Dermis blood vessel endothelial cell (primary cell): ENCODE measurements around the gene NRXN3. TPM values are rescaled to one million over a fixed set of nuclear protein-coding genes. Genes with fewer than 3 reads are reported as not detected.

Experiments used
- DNase-seq: peaks from one replicate; pipeline ENCODE4 v3.0.0; 2010
- total RNA-seq: library from RNA; depleted of rRNA; stranded (reverse); fragments of >200 nt; gene quantifications from 2 replicates; pipeline ENCODE4 v1.2.3, GENCODE V29; 2014

The NRXN3 gene
- total RNA-seq, 1 donor from 2014 or later = under 0.01 TPM

DNA sequence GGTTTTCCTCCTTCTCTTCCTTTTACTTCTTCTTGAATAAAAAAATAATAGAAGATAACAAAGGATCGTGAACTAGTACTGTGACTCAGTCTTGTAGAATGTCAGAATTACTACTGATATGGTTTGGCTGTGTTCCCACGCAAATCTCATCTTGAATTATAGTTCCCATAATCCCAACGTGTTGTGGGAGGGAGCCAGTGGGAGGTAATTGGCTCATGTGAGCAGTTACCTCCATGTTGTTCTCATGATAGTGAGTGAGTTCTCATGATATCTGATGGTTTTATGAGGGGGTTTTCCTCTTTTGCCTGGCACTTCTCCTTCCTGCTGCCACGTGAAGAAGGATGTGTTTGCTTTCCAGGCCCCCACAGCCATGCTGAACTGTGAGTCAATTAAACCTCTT, 1491.6 kb downstream of the NRXN3 start:
- DNase-seq = no peak

DNA sequence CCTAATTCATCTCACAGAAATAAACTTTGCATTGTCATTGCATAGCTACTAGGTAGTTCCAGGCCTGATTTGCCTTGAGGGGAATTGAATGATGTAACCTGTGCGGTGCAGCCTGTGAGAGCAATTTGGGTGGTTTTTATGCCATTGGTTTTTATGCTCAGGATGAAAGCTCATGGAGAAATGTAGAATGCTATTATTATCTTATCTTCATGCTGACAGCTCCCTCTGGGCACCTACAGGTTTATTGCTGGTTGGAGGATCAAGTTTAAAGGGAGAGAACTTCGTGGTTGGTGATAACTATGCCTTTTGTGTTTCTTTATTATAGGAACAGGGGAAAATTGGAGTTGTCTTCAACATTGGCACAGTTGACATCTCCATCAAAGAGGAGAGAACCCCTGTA, 1493.3 kb downstream of the NRXN3 start:
- no peak for DNase-seq

DNA sequence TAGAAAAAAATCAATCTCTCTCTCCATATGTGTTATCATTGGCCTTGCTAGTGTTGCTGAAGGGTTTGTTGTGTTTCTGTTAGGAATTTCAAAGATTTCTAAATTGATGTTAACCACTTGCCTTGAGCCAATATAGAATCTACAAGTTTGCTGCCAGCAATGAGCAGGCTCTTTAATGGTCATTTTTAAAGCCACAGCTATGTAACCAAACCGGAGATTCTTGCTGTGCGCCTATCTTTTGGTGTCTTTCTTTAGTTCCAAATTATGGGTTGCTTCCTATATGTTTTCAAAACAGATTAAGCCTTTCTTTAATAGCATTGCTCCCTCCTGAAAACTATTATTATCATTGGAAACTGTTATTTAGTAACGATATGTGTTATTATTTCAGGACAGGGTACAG, 1495.4 kb downstream of the NRXN3 start:
- DNase-seq = no peak

DNA sequence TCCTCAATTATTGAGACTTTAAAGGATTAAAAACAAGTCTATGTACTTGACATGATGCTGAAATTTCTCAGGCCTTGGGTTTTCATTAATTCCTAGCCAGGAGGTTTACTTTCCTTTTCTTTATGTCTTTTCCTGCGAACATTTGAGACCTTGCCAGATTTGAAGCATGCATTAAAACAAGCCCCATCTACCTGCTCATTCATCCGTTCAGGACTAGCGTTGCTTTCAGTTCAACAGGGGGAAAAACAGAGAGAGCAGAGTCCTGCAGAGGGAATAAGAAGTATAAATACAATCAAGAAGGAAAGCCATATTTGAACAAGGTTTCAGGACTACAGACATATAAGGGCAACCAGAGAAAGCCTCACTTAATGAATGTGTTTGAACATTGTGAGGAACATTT, 1498.8 kb downstream of the NRXN3 start:
- DNase-seq = no peak

DNA sequence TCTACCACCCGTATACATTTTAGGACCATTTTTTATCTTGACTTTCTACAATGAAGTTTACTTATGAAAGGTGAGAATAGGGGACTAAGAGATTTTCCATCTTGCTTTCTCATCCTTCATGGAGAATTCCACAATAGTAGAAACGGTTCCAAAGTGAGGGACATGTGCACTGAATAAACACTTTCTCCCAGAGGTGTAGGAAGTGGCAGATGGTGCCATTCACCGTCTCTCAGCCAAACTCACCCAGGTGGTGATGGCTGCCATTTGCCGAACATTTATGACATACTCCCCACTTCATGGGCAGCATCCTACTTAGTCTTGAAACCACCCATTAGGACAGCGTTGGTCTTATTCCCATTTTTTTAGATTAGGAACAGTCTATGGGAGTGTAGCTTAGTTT, 1500.6 kb downstream of the NRXN3 start:
- DNase-seq = no peak

DNA sequence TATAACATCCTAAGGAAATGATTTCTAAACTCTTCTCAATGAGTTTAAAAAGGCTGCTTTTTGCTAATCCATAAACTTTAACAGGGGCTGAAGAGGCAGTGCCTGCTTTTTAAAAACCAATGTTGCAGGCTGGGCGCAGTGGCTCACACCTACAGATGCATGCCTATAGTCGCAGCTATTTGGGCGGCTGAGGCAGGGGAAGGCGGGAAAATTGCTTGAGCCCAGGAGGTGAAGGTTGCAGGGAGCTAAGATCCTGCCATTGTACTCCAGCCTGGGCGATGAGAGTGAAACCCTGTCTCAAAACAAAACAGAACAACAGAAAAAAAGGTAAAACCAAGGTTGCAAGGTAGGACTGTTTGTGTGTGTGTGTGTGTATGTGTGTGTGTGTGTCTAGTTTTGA, 1509.9 kb downstream of the NRXN3 start:
- DNase-seq = no peak

DNA sequence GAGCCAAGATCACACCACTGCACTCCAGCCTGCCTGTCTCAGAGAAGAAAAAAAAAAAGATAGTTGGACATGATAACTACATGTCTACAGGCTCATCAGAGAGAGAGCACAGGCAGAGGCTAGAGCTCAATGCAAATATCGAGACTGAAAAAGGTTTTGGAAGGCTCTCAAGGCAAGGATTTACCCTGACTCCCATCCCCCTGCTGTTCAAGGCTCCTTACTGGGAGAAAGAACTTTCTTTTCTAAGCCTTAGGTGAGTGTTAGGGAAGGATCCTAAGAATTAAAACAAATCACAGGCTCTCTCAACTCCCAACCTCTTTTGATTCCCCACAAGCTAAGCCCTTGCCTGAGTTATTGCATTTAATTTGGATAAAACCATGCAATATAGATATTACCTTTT, 1516.0 kb downstream of the NRXN3 start:
- no peak for DNase-seq

DNA sequence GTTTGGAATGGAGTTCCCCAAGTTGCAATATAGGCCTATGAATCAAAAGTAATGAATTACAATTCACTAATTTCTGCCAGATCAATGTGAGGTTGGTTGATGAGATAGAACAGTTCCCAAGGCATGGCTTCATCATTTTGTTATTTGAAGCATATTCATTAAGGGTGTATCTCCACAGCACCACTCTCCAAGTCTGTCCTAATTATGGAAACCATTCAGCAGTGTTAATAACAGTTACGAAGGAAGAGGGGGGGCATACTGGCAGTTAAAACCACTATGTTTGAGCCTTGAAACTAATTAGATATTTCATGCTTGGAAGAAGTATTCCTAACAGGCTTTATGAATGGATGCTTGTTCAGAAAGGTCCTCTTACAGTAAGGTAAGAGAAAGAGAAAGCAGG, 1520.8 kb downstream of the NRXN3 start:
- no peak for DNase-seq

DNA sequence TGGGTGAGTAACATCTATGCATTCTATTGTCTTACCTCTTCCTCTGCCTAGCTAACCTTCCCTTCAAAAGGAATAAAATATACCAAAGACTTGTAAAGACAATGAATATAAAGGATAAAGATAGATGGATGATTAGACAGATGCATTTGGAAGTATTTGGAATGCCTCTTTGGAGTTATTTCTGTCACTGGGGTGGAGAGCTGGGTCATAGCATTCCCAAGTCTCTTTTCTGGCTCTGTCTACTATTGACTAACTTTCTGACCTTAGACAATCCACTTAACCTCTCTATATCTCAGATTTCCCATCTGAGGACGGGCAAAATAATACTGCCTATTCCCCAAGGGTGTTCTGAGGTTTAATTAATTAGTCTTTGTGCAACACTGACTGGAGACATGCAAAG, 1523.8 kb downstream of the NRXN3 start:
- no peak for DNase-seq

DNA sequence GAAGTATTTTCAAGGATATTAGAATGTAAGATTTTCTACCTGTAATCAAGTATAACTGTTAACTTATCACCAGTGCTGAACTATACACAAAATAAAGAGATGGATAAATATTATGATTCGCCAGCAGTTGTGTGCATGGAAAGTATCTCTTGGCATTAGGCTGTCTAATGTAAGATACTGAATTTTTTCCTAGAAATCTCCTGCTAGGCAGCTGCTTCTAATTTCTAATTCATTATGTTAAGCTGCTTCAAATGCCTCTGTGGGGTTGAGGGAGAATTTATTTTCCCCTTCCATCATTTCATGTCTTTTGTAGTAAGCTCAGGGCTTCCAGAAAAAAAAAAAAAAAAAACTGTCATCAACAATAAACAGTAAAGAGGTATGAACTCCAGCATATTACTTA, 1525.1 kb downstream of the NRXN3 start:
- no peak for DNase-seq

DNA sequence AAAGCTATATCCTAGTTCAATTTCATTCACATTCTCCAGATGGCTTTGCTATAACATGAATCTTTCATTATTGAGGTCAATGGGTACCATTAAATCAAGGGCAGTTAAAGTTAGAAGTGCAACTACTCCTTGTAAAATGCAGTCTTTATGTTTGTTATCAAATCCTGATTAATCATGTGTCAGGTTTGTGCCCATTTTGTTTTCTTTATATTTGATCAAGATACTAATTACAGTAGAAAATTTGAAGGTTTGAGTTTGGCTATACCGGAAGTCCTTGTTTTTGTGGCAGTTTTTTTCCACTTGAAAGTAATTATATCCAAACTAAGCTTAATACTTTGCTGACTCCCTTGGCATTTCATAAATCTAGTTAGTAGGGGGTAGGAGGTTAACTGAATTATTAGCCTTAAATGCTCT, 1528.1 kb downstream of the NRXN3 start:
- DNase-seq = no peak

DNA sequence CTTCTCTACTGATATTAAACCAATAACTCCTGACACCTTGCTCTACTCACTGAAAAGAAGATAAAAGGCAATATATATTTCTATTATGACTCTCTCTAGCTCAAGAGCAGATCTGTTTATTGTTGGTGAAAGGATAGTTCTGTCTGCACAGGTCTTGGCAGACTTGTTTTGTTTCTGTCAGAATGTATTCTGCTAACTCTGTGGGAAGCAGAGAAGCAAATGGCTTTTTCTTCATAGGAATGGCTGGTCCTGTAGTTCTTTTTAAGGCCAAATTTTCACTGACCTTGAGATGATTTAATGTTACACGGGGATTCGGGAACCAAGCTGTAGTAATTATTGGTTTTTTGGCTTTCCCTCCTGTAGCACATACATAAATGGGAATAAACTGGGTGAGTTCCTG, 1529.0 kb downstream of the NRXN3 start:
- DNase-seq = no peak

DNA sequence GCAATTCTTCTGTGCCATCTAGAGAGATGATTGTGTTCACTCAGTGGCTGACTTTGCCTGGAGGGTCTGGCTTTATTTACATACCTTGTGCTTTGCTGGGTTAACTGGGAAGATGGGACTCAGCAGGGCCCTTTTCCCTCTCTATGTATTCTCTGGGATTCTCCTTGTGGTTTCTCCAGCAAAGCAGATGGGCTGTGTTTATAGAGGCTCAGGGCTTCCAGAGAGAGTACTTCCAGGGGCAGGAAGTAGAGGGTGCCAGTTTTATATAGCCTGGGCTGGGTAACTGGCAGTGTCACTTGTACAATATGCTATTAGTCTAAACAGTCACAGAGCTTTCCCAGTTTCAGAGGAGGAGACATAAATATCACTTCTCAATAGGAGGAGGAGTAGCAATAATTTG, 1531.2 kb downstream of the NRXN3 start:
- no peak for DNase-seq

DNA sequence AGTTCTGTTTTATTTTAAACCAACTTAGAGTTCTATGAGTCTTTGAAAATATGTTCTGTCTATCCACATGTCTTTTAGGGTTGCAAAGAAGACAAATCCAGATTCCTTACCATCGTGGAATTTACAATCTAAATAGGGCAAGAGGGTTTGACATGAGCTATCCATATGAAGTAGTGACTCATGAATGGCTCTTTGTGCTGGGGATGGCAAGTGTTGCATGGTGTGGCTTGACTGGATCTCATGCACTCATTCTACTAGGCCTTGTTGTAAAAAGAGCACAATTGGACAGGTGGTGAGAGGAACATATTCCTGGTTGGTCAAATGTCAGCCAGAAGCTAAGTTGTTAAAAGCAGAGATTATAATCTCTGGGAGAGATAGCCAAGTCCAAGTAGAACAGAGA, 1532.0 kb downstream of the NRXN3 start:
- DNase-seq = no peak

DNA sequence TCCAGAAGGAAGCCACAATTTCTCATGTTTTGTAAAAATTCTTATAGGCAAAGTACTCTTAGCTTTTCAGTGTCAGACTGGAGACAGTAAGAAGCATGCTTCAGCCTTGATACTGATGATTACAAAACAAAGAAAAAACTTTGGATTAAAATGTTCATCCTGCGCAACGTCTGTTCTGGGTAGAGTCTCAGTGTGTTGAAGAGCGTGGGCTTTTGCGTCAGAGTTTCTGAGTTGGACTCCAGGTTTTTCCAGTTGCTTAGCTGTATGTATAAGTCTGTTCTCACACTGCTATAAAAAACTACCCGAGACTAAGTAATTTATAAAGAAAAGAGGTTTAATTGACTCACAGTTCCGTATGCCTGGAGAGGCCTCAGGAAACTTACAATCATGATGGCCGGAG, 1533.0 kb downstream of the NRXN3 start:
- no peak for DNase-seq

DNA sequence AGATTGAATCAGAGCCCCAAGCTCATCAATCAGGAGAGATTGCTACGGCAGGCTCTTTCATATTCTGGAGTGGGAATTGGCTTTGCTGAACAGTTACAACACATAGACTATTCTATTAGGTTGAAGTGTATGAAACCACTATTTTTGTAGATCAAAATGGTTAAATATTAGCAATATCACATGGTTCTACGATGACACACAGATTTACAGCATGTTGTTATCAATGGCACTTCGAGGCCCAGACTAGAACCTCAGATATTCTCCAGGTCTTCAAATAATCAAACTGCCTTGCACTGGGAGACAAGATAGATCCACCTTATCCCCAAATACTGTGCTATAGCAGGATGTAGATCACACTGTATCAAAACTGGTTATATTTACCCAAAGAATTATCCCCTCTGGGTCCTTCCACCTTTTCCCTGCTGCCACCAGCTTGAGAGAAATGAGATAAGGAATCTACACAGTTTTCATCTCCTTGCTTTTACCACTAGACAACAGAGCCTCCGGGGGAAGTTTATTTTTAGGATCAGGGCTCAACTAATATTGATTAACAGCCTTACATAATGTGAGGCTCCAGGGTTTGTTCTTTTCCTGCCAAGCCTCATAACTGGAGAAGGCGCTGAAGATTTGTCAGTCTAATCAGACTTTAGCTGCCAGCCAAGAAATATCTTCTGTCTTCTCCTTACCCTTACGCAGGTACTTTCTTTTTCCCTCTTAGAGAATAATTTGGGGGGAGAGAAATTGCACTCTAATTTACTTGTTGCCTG, 1534.1 kb downstream of the NRXN3 start:
- no peak for DNase-seq

DNA sequence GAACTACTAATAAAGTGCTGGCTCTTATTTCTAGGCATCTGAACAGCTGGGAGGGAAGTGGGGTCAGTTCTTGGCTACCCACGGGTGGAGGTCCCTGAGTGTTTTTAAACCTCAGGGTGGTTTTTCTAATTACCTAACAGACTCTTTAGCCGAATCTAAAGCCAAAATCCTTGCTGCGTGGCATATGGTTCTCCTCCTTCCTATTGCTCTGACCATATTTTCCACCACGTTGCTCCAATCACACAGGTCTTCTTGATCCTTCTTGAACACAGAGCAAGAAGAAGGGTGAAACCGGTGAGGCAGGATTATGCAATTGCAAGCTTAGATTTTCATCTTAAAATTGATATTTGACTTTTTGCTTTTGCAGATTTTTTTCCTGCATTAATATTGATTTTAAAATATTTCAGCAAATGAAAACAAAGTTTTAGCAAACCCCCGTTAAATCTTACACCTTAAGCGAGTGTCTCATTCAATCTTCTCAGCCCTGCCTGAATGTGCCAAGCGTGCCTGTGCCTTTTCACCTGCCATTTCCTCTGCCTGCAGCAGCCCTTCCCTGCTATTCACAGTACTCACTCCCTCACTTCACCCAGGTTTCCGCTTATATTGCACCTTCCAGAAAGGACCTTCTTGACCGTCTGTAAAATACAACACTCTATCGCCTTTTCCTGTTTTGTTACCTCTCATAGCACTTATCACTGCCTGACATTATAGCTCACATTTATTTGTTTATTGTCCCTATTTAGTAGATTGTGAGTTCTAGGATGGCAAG, 1535.1 kb downstream of the NRXN3 start:
- no peak for DNase-seq

DNA sequence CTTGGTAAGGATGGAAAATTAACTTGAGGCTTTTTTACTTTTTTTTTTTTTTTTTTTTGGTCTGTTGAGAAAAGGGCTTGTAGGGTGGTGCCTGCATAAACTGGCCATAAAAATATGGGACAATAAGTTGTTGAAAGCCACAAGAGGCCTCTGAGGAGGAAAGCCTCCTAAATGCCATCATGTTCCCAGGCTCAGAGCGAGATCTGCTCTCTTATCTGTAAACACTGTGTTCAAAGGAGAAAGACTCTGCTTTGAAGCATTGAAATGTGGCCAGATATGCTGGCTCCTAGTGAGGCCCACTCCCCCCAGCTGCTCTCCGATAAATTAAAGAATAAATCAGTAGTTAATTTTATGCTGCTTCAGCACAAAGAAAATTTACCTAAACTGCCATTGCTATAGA, 1536.2 kb downstream of the NRXN3 start:
- DNase-seq = no peak

DNA sequence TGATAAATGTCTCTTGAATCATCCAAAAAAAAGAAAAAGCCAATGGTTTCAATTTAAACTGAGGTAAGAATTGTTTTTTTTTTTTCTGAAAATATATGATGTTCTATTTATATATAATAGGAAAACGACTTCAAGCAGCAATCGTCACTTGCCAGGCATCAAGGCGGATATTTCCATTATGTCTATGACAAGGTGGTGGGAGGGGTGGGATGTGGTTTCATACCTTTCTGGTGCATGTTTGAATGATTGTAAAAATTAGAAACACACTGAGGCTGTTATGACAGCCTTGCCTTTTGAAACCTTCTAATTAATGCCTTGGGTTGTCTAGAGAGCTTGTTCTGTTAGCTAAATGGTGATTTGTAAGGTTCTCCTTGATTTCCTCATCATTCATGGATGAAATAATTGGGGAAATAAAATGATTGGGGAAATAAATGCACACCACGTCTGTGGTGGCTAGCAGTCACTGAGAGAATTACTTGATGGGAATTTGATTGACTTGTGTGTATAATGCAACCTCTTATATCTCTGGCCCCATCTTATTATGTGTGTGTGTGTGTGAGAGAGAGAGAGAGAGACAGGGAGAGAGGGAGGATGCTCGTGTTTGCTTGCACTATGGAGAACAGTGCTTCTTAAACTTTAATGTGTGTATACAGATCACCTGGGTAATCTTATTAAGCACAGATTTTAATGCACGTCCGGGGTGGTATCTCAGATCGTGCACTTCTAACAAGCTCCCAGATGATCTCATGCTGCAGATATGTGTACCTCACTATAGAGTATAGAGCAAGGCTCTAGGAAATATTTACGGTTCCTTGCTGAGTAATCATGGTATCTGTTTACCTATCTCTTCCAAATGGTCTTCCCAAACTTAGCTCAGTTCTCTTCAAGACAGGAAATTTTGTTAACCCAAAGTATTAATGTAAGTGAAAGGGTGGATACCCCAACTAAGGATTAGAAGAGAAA, 1538.5 kb downstream of the NRXN3 start:
- DNase-seq = no peak

DNA sequence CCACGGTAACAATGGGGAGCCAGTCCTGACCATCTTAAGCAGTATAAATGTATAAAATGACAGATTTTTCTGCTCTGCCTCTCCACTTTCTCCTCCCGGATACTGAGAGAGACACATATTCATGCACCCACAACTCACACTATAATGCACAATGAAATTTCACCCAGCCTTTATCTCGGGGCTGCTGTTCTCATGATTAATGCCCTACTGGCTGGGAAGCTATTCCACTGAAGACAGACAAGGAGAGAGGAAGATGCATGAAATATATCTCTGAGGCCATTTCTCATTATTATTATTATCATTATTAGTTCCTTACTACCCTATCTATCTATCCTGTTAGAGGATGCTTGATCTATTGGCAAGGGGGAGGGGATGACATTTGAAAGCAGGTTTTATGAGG, 1539.4 kb downstream of the NRXN3 start:
- no peak for DNase-seq

DNA sequence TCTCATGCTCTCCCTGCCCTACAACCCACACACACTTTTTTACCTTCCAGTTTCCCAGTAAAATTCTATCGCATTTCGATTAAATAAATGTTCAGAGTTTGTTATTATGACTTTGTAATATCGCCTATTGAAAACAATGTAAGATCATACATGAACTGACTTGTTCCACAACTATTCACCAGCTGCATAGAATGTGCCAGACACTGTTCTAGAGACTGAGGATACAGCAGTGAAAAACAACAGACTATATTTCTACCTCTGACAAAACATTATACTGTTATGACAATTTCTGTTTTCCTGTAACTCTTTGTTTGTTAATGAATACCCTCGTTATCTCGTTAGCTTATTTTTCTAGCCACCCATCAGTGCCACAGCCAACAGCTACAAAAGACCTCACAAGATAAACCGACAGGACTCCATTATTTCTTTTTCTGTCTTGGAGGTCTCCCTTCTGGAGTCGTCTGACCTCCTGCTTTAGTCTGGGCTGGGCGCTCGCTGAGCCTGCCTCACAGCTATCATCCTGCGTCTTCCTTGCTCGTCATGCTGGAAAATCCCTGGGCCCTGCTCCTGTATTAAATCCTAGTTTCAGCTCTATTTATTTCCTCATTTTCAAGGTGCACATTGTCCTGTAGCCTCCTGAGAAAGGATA, 1542.3 kb downstream of the NRXN3 start:
- no peak for DNase-seq

DNA sequence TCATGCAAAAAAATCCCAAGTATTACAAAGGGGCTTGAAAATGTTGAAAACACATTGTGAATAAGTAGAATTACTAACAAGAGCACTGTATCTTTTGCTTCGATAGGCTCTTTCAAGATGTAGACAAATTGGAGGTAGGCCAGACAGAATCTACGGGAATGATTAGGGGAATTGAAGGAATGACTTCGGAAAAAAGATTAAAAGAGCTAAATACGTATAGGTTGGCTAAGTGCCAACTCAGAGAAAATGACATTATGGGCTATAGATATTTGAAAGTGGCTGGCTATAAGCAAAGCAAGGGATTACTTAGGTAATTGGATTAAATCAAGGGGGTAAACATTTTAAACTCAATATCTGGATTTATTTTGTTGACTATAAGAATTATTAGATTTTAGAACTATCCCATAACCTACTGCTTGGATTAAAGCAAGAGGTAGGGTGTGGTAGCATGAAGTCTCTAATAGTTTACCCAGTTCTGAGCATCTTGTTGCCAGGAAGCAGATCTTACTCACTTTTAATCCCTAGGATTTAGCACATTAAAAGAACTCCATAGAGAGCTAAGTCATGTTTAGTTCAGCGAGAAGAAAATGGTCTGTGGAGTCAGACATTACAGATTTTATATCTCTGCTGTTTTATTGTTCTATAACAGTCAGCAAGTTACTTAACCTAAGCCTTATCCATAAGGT, 1551.4 kb downstream of the NRXN3 start:
- DNase-seq = no peak
